Measurements from ENCODE around the gene SCAMP2. TPM values are rescaled to one million over a fixed set of nuclear protein-coding genes. Genes with fewer than 3 reads are reported as not detected.

SCAMP2 gene
- total RNA-seq, 1 experiment from 2014 or later: 60.0 TPM

GRCh38 chr15:74795966-74796625, 77.1 kb downstream of the SCAMP2 start:
- no peak for DNase-seq (ENCODE audit: low read depth)

GRCh38 chr15:74794970-74795349, 78.2 kb downstream of the SCAMP2 start:
- no peak for DNase-seq (ENCODE audit: low read depth)

- no peak for DNase-seq (ENCODE audit: low read depth)
Observed at GRCh38 chr15:74794248-74794969, 78.8 kb downstream of the SCAMP2 start.

Other genes with a start within 250 kb of the SCAMP2 start
- 4.7 and 9.8 TPM in 2 replicates for gene EDC3, start 177.3 kb downstream of the SCAMP2 start, total RNA-seq (2014; rRNA removed; shearing (Covaris generic))
- gene CYP1A1, start 147.8 kb downstream of the SCAMP2 start, total RNA-seq (2014; rRNA removed; shearing (Covaris generic)): 1.4 and 3.3 TPM in 2 replicates
- not detected in 2 replicates for gene CYP1A2, start 124.5 kb downstream of the SCAMP2 start, total RNA-seq (2014; rRNA removed; shearing (Covaris generic))
- 9.4 and 23.8 TPM in 2 replicates for gene CSK, start 91.3 kb downstream of the SCAMP2 start, total RNA-seq (2014; rRNA removed; shearing (Covaris generic))
- not detected in 2 replicates for gene LMAN1L, start 60.5 kb downstream of the SCAMP2 start, total RNA-seq (2014; rRNA removed; shearing (Covaris generic))
- gene CPLX3, start 46.7 kb downstream of the SCAMP2 start, total RNA-seq (2014; rRNA removed; shearing (Covaris generic)): not detected in 2 replicates
- gene ULK3, start 30.2 kb downstream of the SCAMP2 start, total RNA-seq (2014; rRNA removed; shearing (Covaris generic)): 10.9 and 15.3 TPM in 2 replicates
- 65.4 and 68.3 TPM in 2 replicates for gene MPI, start 16.7 kb upstream of the SCAMP2 start, total RNA-seq (2014; rRNA removed; shearing (Covaris generic))
- gene FAM219B, start 33.5 kb upstream of the SCAMP2 start, total RNA-seq (2014; rRNA removed; shearing (Covaris generic)): 21.3 and 27.5 TPM in 2 replicates
- 120 and 144 TPM in 2 replicates for gene COX5A, start 64.7 kb upstream of the SCAMP2 start, total RNA-seq (2014; rRNA removed; shearing (Covaris generic))
- gene RPP25, start 83.4 kb upstream of the SCAMP2 start, total RNA-seq (2014; rRNA removed; shearing (Covaris generic)): 0.07 and 0.10 TPM in 2 replicates
- gene SCAMP5, start 122.2 kb upstream of the SCAMP2 start, total RNA-seq (2014; rRNA removed; shearing (Covaris generic)): 1.3 and 3.4 TPM in 2 replicates
- 15.9 and 25.6 TPM in 2 replicates for gene PPCDC, start 150.2 kb upstream of the SCAMP2 start, total RNA-seq (2014; rRNA removed; shearing (Covaris generic))

Data from M059J (cell line).